Measurements from ENCODE around the gene AHSG.

Gene AHSG

GRCh38 chr3:186651678-186652215 is 38.9 kb downstream of the AHSG start:
- peaks cover 6% of the 10 kb centered on the region for H3K27me3 Mint-ChIP-seq
- no peaks in the 10 kb centered on the region for H3K9me3 Mint-ChIP-seq
- no peak overlapping the region for H3K27ac Mint-ChIP-seq
- H3K36me3 Mint-ChIP-seq (ENCODE audit: low read depth): no peaks in the 10 kb centered on the region
- H3K4me1 Mint-ChIP-seq (ENCODE audit: low read depth): no peaks in the 10 kb centered on the region
- H3K4me3 Mint-ChIP-seq: no peak overlapping the region
- intact Hi-C loops (cut with micrococcal nuclease): no loop called here

GRCh38 chr3:186653080-186653707 is 40.3 kb downstream of the AHSG start:
- H3K27me3 Mint-ChIP-seq: peaks cover 13% of the 10 kb centered on the region
- H3K9me3 Mint-ChIP-seq: no peaks in the 10 kb centered on the region
- no peaks in the 10 kb centered on the region for H3K36me3 Mint-ChIP-seq (ENCODE audit: low read depth)
- no peak overlapping the region for H3K27ac Mint-ChIP-seq
- no peak overlapping the region for H3K4me3 Mint-ChIP-seq
- intact Hi-C loops (cut with micrococcal nuclease): no loop called here
- no peaks in the 10 kb centered on the region for H3K4me1 Mint-ChIP-seq (ENCODE audit: low read depth)

- no peaks in the 10 kb centered on the region for H3K36me3 Mint-ChIP-seq (ENCODE audit: low read depth)
- no peaks in the 10 kb centered on the region for H3K4me1 Mint-ChIP-seq (ENCODE audit: low read depth)
- H3K27me3 Mint-ChIP-seq: peaks cover 18% of the 10 kb centered on the region
- H3K9me3 Mint-ChIP-seq: no peaks in the 10 kb centered on the region
- intact Hi-C loops (cut with micrococcal nuclease): no loop called here
- H3K27ac Mint-ChIP-seq: no peak overlapping the region
- no peak overlapping the region for H3K4me3 Mint-ChIP-seq
Observed at GRCh38 chr3:186653984-186654383, 41.1 kb downstream of the AHSG start.

GRCh38 chr3:186663361-186664118 is 50.7 kb downstream of the AHSG start:
- intact Hi-C loops (cut with micrococcal nuclease): no loop called here
- H3K4me1 Mint-ChIP-seq (ENCODE audit: low read depth): no peaks in the 10 kb centered on the region
- no peaks in the 10 kb centered on the region for H3K36me3 Mint-ChIP-seq (ENCODE audit: low read depth)
- no peaks in the 10 kb centered on the region for H3K9me3 Mint-ChIP-seq
- H3K27me3 Mint-ChIP-seq: peaks cover 20% of the 10 kb centered on the region
- H3K27ac Mint-ChIP-seq: no peak overlapping the region
- H3K4me3 Mint-ChIP-seq: no peak overlapping the region

GRCh38 chr3:186664119-186664495 is 51.2 kb downstream of the AHSG start:
- intact Hi-C loops (cut with micrococcal nuclease): no loop called here
- Mint-ChIP-seq H3K9me3 (no peaks in the 10 kb centered on the region), H3K4me1 (ENCODE audit: low read depth) (no peaks in the 10 kb centered on the region), H3K36me3 (ENCODE audit: low read depth) (no peaks in the 10 kb centered on the region), H3K4me3 (no peak overlapping the region), H3K27me3 (peaks cover 17% of the 10 kb centered on the region), H3K27ac (no peak overlapping the region)

- Mint-ChIP-seq H3K4me3 (no peak overlapping the region), H3K27me3 (peaks cover 15% of the 10 kb centered on the region), H3K9me3 (no peaks in the 10 kb centered on the region), H3K4me1 (ENCODE audit: low read depth) (no peaks in the 10 kb centered on the region), H3K27ac (no peak overlapping the region), H3K36me3 (ENCODE audit: low read depth) (no peaks in the 10 kb centered on the region)
- intact Hi-C loops (cut with micrococcal nuclease): no loop called here
Observed at GRCh38 chr3:186664506-186664905, 51.6 kb downstream of the AHSG start.

GRCh38 chr3:186665625-186666188 is 52.8 kb downstream of the AHSG start, which contains the start of gene HRG:
Gene HRG (plus strand): TSS chr3:186666014. CDS start chr3:186666032, 18 bp downstream.
- no peaks in the 10 kb centered on the region for H3K4me1 Mint-ChIP-seq (ENCODE audit: low read depth)
- peaks cover 15% of the 10 kb centered on the region for H3K27me3 Mint-ChIP-seq
- no peaks in the 10 kb centered on the region for H3K36me3 Mint-ChIP-seq (ENCODE audit: low read depth)
- intact Hi-C loops (cut with micrococcal nuclease): no loop called here
- H3K27ac Mint-ChIP-seq: no peak within 1 kb of the TSS
- H3K9me3 Mint-ChIP-seq: no peaks in the 10 kb centered on the region
- H3K4me3 Mint-ChIP-seq: no peak within 1 kb of the TSS

- H3K4me1 Mint-ChIP-seq (ENCODE audit: low read depth): no peaks in the 10 kb centered on the region
- intact Hi-C loops (cut with micrococcal nuclease): no loop called here
- H3K27me3 Mint-ChIP-seq: peaks cover 15% of the 10 kb centered on the region
- no peak overlapping the region for H3K27ac Mint-ChIP-seq
- no peaks in the 10 kb centered on the region for H3K36me3 Mint-ChIP-seq (ENCODE audit: low read depth)
- H3K4me3 Mint-ChIP-seq: no peak overlapping the region
- H3K9me3 Mint-ChIP-seq: no peaks in the 10 kb centered on the region
Observed at GRCh38 chr3:186668426-186668825, 55.6 kb downstream of the AHSG start.

GRCh38 chr3:186669378-186670084 is 56.7 kb downstream of the AHSG start:
- Mint-ChIP-seq H3K27ac (no peak overlapping the region), H3K36me3 (ENCODE audit: low read depth) (no peaks in the 10 kb centered on the region), H3K4me3 (no peak overlapping the region), H3K9me3 (no peaks in the 10 kb centered on the region), H3K4me1 (ENCODE audit: low read depth) (no peaks in the 10 kb centered on the region), H3K27me3 (peaks cover 10% of the 10 kb centered on the region)
- intact Hi-C loops (cut with micrococcal nuclease): no loop called here

- Mint-ChIP-seq H3K4me3 (no peak overlapping the region), H3K27ac (no peak overlapping the region), H3K27me3 (peaks cover 10% of the 10 kb centered on the region)
Observed at GRCh38 chr3:186670155-186670554, 57.3 kb downstream of the AHSG start.

More at GRCh38 chr3:186670155-186670554, 57.3 kb downstream of the AHSG start:
- Mint-ChIP-seq H3K4me1 (ENCODE audit: low read depth) (no peaks in the 10 kb centered on the region), H3K36me3 (ENCODE audit: low read depth) (no peaks in the 10 kb centered on the region), H3K9me3 (no peaks in the 10 kb centered on the region)
- intact Hi-C loops (cut with micrococcal nuclease): no loop called here
